Jurkat, Clone E6-1 (cell line): ENCODE data around the gene HOXD8.
A peak's percentile ranks its signal among the peaks of the same experiment; 100 is the strongest.

ENCODE experiments used
- DNase-seq: peaks from one replicate; pipeline ENCODE4 v3.0.0-alpha.2; 2011; ENCODE audit warnings: low read depth, low spot score
- H3K4me3 ChIP-seq: 2 replicates; pipeline ENCODE4 v1.5.1; 2011; ENCODE audit warnings: mild to moderate bottlenecking, low read length, control low read depth, moderate library complexity

HOXD8 gene

DNA sequence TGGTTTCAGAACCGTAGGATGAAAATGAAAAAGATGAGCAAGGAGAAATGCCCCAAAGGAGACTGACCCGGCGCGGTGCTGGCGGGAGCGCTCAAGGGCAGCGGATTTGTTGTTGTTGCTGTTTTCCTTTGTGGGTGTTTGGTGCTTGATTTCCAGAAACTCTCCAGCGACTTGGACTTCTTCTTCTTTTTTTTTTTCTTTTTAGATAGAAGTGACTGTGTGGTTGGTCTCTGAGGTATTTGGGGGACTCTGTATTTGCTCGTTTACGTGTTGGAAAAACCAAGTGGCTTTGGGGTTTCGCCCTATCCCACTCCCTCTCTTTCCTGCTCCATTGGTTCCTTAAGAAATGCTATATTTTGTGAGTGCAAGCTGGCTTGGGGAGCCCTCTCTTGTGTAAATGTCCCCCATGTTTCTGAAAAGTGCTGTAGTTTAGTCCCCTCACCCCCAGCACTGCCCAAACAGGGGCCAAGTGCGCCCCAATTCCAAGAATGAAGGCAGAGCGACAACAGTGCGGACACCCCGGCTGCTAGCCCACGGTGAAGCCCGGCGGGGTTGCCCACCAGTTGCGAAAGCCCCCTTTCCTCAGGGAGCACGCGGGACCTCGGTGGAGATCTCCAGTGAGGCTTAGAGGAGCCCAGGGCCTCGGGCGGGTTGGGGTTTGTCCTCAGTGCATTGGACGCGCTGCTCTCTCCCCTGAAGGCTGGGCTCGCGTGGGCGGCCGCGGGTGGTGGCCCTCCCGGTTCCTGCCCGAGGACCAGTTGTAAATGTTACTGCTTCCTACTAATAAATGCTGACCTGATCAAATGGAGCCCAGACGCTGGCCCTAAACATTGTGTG lies 5.2 kb upstream of the HOXD8 start:
- no peak for DNase-seq
- H3K4me3 ChIP-seq = no peak overlapping the region

DNA sequence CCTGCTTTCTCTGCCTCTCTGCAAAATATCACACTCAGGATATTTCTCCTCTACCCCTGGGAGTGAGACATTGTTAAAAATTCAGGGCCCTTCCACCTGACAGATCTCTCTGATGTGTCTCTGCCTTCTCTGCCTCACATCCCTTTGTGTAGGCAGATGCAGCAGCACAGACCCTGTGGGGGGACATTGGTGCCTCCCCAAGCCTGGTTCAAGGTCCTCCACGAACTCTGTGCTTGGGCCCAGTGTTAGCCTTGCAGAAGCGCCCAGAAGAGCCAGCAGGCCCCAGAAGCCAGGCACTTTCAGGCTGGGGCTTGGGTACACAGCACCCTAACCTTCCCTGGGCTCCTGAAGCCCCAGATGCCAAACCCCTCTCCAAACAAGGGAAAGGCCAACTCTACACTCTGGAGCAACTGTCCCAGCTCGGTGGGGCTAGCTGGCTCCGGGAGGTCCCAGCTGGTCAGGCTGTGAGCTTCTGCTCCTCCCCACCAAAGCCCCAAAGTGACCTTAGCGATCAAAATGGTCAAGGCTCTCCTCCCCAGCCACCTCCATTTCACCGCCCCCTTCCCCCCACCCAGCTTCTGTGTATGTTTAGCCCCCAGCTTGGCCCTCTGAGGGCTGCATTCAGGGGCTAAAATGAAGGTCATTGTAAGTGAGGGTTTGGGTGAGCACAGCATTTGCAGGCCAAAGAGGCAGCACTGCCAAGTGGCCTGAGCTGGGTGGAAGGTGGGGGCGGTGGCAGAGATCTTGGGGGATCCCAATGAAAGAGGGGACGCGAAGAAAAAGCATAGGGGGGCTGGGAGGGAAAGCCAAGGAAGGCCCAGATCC lies 4.3 kb upstream of the HOXD8 start:
- no peak for DNase-seq

GRCh38 chr2:176125772-176126054 lies 3.8 kb upstream of the HOXD8 start:
- no peak overlapping the region for H3K4me3 ChIP-seq
- no peak for DNase-seq

More for the DNA sequence above, 4.3 kb upstream of the HOXD8 start:
- no peak overlapping the region for H3K4me3 ChIP-seq

DNA sequence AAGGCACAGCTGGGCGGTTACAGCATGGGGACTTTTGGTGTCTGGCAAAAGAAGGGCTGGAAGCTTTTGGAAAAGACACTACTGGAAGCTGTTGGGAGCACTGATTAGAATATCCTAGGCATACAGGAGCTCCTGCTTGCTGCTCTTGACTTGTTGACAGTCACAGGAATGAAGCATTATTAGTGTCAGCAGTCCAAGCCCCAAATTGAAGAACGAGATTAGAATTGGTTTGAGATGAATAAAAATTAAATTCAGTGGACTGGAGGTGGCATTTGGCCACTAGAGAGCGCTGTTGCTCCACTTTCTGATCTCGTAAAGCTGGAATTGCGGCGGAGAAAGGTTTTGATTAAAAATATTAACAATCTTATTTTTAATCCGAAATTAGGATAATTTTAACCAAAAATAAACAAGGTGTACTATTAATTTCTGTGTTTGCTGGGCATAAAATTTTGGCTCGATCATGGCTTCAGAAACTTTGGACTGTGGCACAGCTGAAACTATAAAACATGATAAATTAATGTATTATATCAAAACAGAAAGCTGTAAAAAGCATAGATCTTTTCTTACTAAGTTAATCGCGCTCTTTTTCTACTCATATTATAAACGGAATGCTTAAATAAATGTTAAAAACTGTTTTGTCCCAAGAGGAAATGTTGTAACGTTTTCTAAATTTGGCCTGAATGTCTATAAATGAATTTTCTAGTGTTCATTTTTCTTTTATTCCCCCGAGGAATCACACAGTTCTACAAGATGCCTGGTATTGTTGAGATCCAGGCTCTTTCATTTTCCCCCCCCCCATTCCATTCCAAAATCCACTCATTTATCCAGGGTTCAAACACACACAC lies 2.4 kb upstream of the HOXD8 start:
- peak; percentile 43 for DNase-seq
- no peak overlapping the region for H3K4me3 ChIP-seq

DNA sequence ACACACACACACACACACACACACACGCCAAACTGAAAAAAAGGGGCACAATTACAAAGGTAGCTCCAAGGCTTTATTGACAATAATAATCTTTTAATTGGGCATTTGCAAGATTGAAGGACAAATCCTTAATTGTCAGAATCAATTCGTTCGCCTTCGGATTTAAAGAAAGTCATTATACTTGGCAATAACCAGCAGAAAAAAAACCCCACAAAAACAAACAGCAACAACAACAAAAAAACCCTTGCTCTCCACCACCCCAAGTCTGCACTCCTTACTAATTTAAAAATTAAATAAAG lies 1.8 kb upstream of the HOXD8 start:
- no peak overlapping the region for H3K4me3 ChIP-seq
- no peak for DNase-seq

DNA sequence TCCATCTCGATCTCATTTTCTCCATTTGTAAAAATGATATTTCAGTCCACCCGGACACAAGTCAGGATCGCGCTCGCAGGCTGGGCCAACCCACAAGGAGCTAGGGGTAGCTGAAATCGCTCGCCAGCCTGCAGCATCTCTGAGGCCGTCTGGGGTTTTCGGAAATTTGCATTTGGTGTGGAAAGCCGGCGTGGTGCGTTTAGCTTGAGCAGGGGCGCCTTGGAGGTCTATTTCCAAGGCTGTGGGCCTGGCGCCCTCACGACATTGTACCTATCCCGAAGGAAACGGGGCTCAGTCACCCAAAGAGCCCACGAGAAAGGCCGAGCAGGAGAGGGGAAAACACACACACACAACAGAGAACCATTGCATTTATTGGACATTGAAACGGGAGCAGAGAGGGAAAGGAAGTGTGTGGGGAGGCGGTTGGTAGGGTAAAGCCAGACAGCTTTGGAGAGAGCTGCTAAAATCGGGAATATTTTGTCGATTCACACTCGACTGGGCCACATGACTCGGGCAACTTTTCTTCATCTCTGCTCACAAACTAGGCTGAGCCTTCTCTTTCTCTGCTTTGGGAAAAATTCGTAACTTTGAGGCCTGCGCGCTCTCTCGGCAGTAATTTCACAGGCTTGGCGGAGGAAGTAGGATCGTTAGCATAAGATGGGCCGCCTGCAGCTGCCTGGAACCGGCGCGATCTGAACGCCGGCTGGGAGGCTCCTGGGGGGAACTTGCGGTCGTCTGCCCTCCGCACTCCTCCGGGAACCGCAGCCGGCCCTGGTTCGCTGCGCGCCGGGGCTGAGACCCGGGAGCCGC lies 1.1 kb upstream of the HOXD8 start:
- H3K4me3 ChIP-seq = peak overlapping the region; percentile 44; the same call in 1 of the 2 replicates
- DNase-seq = no peak

- DNase-seq = no peak
- peak overlapping the region; percentile 44 for H3K4me3 ChIP-seq
Measured at GRCh38 chr2:176129813-176130146, 275 bp downstream of the HOXD8 start.

DNA sequence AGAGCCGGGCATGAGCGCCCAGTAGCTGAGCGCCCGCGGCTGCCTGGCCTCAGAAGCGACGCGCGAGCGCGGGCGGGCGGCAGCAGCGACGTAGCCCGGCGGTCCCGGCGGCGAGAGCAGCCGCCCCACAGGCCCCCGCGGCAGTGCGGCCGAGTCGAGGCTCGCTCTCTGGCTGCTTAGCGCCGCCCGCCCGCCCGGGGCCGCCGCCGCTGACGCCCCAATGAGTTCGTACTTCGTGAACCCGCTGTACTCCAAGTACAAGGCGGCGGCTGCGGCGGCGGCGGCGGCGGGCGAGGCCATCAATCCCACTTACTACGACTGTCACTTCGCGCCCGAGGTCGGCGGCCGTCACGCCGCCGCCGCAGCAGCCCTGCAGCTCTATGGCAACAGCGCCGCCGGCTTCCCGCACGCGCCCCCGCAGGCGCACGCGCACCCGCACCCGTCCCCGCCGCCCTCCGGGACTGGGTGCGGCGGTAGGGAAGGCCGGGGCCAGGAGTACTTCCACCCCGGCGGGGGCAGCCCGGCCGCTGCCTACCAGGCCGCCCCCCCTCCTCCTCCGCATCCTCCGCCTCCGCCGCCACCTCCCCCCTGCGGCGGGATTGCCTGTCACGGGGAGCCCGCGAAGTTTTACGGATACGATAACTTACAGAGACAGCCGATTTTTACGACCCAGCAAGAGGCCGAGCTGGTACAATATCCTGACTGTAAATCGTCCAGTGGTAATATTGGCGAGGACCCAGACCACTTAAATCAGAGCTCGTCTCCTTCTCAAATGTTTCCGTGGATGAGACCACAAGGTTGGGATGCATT lies 847 bp downstream of the HOXD8 start:
- DNase-seq = no peak
- H3K4me3 ChIP-seq = peak overlapping the region; percentile 22; the same call in 1 of the 2 replicates

- peak overlapping the region; percentile 22; the same call in 1 of the 2 replicates for H3K4me3 ChIP-seq
- DNase-seq = no peak
Measured at GRCh38 chr2:176130957-176131847, 1.7 kb downstream of the HOXD8 start.

GRCh38 chr2:176131848-176132158 lies 2.3 kb downstream of the HOXD8 start:
- DNase-seq = no peak
- 0 out of 2 replicates have a peak overlapping the region, but pooled peaks have one; percentile 5 for H3K4me3 ChIP-seq

- DNase-seq = peak; percentile 28
- H3K4me3 ChIP-seq = peak overlapping the region; percentile 5; the same call in 1 of the 2 replicates
Measured at GRCh38 chr2:176132205-176133171, 3.0 kb downstream of the HOXD8 start.

- DNase-seq = no peak
- no peak overlapping the region for H3K4me3 ChIP-seq
Measured at GRCh38 chr2:176133389-176133788, 3.9 kb downstream of the HOXD8 start.

- H3K4me3 ChIP-seq = no peak overlapping the region
- no peak for DNase-seq
Measured at GRCh38 chr2:176134035-176134434, 4.5 kb downstream of the HOXD8 start.

- DNase-seq = no peak
Measured at GRCh38 chr2:176135035-176135440, 5.5 kb downstream of the HOXD8 start.

GRCh38 chr2:176136374-176137251 lies 7.1 kb downstream of the HOXD8 start:
- DNase-seq = no peak
- no peak overlapping the region for H3K4me3 ChIP-seq

More at GRCh38 chr2:176135035-176135440, 5.5 kb downstream of the HOXD8 start:
- no peak overlapping the region for H3K4me3 ChIP-seq

GRCh38 chr2:176137252-176137580 lies 7.7 kb downstream of the HOXD8 start:
- no peak overlapping the region for H3K4me3 ChIP-seq
- no peak for DNase-seq
